ENCODE measurements around the gene KRTAP10-12.

Gene KRTAP10-12

DNA sequence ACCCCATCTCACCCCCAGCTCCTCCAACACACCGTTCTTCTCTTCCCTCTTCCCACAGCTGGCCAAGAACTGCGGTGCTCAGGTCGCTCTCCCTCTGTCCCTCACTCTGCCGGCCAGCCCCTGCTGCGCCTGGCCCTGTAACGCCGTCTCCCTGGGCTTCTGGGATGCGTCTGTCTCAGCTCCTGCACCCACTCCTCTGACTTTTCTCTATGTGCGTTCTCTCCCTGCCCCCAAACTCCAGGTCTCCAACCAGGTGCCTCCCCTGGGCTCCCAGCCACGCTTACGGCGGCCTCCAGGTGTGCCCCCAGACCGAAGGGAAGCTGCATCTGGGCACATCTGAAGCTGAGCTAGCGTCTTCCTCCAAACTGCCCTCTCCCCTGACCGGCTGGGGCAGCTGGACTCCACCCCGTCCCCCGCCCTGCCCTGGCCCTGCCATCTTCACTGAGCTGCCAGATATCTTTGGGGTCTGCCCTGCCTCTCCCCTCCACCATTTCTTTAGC lies 2.6 kb downstream of the KRTAP10-12 start:
- DNase-seq, result no peak

DNA sequence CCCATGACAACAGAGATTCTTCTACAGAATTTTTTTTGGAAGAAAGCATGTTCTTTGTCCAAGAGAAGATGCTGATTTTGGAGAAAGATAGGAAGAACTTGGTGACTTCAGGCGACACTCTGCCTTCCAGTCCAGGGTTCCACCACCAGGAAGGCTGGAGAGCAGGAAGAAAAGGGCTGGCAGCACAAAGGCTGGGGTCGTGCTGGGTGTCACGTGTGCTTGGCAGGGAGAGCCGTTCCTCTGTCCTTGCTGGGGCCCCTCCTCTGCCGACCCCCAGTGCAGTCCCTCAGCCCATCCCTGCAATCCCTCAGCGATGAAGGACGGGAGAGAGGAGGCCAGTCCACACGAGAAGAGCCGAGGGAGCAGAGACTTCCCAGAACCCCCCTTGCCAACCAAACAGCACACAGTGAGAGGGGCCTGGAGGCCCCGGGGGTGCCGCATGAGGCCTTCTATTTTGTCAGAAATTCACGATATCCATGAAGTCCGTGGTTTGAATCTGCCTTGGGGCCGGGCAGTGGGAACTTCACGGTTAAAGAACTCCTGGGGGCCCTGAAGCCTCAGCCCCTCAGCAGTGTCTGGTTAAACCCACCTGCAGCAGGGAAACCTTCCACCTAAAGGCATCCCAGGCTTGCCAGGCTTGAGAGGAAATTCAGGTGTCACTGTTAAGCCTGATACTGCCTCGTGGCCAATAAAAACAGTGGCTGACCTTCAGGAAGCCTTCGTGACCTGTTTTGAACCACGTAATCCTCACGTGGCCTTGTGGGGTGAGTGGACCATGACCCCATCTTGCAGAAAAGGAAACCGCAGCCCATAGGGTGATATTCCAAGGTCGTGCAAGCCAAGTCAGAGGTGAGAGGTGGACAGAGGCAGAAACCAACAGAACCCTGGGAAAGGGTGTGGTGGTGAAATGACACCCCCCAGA lies 3.4 kb downstream of the KRTAP10-12 start:
- no peak for DNase-seq

DNA sequence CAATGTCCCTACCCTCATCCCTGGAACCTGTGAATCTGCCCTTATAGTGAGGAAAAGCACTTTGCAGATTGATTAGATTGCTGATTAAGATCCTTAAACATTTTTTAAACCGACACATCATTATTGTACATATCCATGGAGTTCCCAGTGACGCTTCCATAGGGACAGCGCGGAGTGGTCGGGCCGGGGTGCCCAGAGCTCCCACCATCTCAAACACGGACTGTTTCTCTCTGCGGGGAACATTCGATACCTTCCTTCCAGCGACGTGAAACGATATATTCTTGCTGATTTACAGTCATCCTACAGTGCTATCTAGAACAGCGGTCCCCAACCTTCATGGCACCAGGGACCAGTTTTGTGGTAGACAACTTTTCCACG lies 4.0 kb downstream of the KRTAP10-12 start:
- DNase-seq, result no peak

DNA sequence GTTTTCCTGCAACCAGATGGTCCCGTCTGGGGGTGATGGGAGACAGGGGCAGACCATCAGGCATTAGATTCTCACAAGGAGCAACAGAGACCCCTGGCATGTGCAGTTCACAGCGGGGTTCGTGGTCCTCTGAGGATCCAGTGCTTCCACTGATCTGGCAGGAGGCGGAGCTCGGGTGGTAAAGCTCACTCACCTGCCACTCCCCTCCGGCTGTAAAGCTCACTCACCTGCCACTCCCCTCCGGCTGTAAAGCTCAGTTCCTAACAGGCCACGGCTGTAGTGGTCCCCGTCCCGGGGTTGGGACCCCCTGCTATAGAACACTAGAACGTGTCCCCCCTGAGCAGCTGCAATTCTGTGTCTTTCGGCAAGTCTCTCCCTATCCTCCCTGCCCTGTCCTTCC lies 4.6 kb downstream of the KRTAP10-12 start:
- no peak for DNase-seq

DNA sequence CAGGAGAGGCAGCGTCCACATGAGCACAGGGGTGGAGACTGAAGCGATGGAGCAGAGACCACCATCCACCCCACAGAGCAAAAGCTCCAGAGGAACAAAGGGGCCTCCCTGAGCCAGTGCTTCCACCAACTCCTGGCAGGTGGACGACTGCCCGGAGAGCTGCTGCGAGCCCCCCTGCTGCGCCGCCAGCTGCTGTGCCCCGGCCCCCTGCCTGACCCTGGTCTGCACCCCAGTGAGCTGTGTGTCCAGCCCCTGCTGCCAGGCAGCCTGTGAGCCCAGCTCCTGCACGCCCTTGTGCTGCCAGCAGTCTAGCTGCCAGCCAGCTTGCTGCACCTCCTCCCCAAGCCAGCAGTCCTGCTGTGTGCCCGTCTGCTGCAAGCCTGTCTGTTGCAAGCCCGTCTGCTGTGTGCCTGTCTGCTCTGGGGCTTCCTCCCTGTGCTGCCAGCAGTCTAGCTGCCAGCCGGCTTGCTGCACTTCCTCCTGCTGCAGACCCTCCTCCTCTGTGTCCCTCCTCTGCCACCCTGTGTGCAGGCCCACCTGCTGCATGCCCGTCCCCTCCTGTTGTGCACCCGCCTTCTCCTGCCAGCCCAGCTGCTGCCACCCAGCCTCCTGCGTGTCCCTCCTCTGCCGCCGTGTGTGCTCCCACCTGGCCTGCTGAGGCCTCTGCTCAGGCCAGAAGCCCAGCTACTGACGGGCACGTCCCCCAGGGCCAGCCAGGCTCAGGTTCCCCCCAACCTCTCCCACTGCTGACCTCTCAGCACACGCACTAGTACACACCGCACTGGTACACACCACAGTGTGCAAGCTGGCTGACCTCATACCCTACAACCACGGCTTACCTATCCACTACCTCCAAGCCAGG lies 5.4 kb downstream of the KRTAP10-12 start:
- no peak for DNase-seq

DNA sequence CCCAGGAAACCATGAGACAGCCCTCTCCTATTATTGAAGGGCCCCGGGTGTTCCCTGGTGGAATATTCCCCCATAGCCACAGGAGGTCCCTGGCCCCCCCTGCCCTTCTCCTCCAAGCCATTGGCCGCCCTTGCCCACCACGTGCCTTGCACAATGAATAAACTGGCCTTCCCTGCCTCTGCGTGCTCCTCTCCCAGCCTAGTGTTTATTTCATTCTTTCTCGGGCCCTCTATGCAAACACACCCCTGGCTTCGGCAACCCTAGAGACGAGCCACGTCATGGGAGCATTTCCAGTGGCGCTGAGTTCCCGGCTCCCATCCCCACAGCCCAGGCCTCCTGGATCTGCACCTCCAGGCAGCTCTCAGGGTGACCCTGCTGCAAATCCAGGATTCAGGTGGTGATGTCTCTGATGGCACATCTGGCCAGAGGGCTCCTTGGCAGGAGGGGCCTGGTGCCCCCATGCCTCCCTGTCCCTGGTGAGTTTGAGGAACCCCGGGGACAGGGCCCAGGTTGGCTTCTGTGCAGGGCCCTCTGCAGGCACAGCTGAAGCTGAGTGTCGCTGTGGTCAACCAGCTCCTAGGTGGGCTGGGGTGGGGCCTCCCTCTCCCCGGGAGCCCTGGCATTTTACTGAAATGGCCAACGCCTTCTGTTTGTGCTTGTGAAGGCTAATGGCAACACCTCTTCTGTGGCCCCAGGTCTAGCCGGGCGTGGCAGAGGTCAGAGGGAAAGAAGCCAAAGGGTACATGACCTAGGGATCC lies 6.2 kb downstream of the KRTAP10-12 start:
- DNase-seq, result no peak

DNA sequence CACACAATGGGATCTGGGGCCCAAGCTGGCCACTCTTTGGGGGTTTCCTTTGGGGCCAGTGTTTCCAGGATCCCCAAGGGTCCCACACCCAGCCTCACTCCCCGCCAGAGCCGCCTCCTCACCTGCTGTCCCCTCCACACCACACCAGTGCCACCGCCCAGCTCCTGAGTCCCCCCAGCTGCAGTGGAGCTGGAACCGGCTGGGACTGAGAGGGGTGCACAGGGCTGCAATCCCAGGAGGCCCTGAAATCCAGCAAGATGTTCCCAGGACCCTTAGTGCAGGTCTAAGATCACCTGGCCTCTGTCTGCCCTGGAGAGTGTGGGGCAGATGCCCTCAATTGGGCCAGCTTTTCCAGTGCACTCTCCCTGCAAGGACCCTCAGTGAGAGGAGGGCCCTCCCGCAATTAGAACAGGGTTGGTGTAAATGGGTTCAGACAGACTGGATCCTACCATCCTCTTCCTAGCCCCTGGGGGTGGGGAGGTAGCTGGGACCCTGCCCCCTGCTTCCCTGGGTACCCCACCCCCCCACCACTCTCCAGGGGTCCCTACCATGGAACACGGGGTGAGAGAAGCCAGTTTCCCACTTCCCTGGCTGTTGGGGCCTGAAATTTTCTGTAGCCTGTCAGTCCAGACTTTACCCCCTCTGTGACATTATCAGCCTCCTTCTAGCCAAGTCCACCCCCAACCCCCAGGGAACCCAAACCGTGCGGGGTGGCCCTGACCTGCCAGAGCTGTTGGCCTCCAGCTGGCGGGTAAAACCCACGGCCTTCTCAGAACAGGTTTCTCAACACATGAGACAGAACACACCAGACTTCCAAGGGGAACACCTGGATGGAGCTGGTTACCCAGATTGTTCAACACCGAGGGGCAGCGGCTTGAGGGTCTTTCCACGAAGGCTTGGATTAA lies 7.0 kb downstream of the KRTAP10-12 start:
- no peak for DNase-seq

- DNase-seq, result no peak
Observed at GRCh38 chr21:44704636-44705001, 7.6 kb downstream of the KRTAP10-12 start.

- no peak for DNase-seq
Observed at GRCh38 chr21:44706026-44706705, 9.2 kb downstream of the KRTAP10-12 start.

DNA sequence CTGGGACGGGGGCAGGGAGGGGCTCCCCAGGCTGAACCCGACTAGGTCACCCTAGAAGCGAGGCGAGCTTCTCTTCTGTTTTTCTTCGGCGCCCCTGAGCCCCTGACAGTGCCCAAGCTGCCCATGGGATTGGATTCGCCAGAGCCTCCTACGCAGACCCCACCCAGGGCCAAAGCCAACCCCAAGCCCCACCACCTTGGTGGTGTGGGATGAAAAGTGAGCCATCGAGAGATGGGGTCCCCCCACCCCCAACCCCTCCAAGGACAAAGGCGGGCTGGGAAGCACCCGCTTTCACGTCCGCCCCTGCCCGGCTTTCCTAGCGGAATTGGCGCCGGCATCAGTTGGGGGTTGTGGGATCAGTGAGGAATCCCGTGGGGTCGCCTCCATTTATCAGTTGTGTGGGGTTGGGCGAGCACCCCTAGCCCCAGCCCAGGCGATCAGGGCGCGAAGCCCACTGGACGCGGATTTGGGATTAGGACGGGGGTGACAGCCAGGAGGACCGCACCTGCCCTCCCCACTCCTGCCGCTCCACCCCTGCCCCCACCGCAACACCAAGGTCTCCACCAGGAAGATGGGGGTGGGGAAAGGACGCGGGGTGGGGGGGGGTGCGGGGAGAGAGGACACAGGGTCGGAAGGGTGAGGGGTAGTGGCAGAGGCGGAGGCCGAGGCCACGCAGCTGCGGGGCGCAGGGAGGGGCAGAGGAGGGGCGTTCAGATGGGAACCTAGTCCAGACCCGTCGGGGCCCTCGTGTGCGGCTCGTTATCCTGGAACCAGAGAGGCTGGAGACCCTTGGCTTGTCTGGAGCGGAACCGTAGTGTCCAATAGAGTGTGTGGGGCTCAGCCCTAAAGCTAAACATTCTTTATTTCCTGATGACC lies 10.0 kb downstream of the KRTAP10-12 start:
- no peak for DNase-seq

GRCh38 chr21:44708213-44708865 lies 11.4 kb downstream of the KRTAP10-12 start:
- no peak for DNase-seq

DNA sequence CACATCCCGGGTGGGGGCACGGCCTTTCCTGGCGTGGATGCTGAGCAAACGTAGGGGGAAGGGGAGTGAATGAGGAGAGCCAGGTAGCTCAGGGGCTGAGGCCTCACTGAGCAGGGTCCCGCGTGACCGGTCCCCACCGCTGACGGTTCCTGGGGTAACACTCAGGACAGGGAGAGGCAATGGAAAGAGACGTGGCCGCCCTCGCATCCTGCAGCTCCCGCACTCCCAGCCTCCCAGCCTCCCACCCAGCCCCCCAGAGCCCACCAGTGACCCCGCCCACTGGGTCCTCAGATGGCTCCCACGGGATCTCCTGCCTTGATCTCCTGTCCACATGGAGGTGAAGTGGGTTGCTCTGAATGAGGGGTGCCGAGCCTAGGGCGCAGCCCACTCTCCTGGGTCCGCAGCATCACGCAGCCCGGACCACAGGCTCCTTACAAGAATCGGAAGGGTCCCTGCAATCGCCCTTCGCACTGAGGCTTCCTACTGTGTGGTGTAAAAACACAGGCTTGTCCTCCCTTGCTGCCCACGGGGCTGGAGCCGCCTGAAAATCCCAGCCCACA lies 12.0 kb downstream of the KRTAP10-12 start:
- DNase-seq, result no peak

DNA sequence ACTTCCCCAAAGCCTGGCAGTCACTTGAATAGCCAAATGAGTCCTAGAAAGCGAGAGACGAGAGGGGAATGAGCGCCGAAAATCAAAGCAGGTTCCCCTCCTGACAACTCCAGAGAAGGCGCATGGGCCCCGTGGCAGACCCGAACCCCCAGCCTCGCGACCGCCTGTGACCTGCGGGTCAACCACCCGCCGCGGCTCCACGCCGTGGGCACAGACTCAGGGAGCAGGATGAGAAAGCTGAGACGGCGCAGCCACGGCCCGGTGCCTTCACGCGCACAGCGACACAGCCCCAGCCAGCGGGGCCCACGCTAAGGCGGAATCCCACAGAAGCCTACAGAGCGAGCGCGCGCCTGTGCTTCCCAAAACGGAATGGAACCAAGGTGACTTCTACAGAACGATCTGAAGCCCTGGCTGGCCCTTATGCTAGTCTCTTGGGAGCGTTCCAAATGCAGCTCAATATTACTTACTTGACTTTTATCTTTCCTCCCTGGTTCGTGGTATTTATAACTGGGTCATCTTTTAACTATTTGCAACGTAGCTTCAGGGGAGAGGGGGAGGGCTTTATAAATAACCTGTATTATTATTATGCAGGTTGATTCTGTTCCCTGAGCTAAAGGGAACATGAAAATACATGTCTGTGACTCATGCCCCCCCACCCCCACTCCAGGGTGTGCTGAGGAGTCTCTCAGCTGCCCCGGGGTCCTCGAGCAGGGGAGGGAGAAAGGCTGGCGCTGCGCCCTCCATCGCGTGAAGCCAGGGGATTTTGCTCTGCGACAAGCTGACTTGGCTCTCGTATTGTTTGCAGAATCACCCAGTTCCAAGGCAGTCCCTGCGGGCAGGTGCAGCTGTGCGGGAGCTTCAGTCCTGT lies 12.7 kb downstream of the KRTAP10-12 start:
- DNase-seq, result peak; percentile 90

- peak; percentile 20 for DNase-seq
Observed at GRCh38 chr21:44710294-44710665, 13.3 kb downstream of the KRTAP10-12 start.

DNA sequence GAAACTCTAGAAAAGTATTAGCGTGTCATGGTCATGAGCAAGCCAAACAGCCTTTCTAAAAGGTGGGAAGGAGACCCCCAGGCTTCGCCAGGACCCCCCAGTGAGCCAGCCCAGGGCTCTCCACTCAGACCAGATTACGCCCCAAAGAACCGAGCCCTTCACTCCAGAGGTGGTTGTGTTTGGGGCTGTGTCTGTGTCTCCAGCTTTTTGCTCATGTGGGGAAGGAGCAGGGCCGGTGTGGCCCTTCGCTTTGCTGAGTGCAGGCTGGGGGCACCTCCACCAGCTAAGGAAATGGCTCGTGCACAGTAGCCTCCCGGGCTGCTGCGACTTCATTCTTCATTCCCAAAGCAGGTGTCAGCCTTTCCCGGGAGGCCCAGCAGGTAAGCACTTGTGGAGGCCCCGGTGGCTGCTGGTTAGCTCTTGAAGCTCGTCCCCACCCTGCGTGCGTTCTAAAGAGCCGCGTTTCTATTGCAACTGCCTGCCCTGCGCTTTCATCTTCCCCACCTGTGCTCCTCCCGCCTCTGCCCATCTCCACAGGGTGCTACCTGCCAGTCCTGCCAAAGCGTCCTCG lies 13.9 kb downstream of the KRTAP10-12 start:
- DNase-seq, result peak; percentile 82

DNA sequence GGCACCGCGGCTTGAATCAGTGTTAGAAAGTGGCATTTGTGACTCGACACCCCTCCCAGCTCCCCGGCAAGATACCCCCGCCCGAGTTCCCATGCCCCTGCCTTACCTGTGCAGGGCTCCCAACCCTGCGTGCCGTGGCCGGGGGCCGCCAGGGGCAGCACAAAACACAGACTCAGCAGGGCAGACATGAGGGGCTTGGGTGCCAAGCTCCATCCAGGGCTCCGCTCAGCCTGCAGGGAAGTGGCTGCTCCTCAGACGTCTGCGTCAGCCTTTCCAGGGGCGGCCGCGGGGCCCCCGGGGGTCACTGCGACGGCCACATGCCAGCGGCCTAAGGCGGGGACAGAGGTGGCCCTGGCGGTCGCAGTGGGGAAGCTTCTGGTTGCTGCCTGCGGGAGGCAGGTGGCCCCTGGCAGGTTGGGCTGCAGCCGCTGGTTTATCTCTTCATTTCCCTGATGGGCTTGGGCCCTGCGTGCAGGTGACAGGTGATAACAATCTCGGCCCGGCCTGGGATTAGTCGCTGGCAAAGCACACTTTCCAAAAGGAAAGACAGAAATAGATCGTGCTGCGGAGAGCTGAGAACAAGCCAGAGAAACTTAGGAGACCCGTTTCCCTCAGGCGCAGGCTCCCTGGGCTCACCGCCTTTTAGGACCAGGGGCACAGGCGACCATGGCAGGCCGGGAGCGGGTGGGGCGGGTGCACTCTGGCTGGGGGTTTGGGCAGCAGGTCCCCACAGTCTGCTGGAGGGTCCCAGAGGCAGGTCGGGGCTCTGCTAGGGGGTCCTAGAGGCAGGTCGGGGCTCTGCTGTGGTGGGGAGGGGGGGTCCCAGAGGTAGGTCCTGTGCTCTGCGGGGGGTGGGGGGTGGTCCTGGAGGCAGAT lies 14.6 kb downstream of the KRTAP10-12 start, which contains the start of gene TSPEAR:
Gene TSPEAR (minus strand): TSS at position 246 of the 876 bp plus-strand sequence. CDS start 58 bp downstream, at position 188.
- DNase-seq, result peak; percentile 55

Data from NCI-H1105 (cell line).